K562 (cell line): ENCODE measurements around the gene LRRC25.

Source experiments
- MED1 ChIP-seq: sonication (generic); formaldehyde crosslinking; IDR thresholded peaks from 2 replicates; pipeline ENCODE4 v1.8.1; 2023; ENCODE audit warnings: missing genetic modification reagents, borderline replicate concordance
- POLR2A ChIP-seq: fragments of 450-650 bp; conservative IDR thresholded peaks from 2 replicates; pipeline ENCODE4 v1.6.1; 2016
- SFPQ ChIP-seq: fragments of 200-400 bp; formaldehyde crosslinking; IDR thresholded peaks from 2 replicates; pipeline ENCODE4 v1.6.1; 2017; ENCODE audit warnings: mild to moderate bottlenecking, low read depth, low read length, moderate library complexity
- SMARCA5 ChIP-seq: fragments of 450-650 bp; IDR thresholded peaks from 2 replicates; pipeline ENCODE4 v1.6.1; 2016
- STAT6 ChIP-seq: sonication (generic); formaldehyde crosslinking; IDR thresholded peaks from 2 replicates; pipeline ENCODE4 v1.8.1; 2023; ENCODE audit warnings: mild to moderate bottlenecking, missing genetic modification reagents
- ZNF507 ChIP-seq: conservative IDR thresholded peaks from 2 replicates; pipeline ENCODE4 v1.6.1; 2017; ENCODE audit warnings: missing genetic modification characterization, missing compliant biosample characterization

- TF ChIP-seq POLR2A (no peak), SFPQ (no peak), ZNF507 (tag) (no peak), SMARCA5 (no peak), MED1 (CRISPR knock-in tag) (no peak), STAT6 (CRISPR knock-in tag) (no peak)
These were observed 8.3 kb downstream of the LRRC25 start for GRCh38 chr19:18388960-18389725.
